GM19467 (cell line): Measurements from ENCODE around the gene BCL2L12.
"Not testable (repeated sequence)": the region's sequence is repeated elsewhere in the genome, so short reads cannot be mapped to it uniquely, and the experiment has no call there.

Experiments used
- ATAC-seq: cut with Tn5 transposase; IDR thresholded peaks from one replicate; pipeline ENCODE4 v1.9.1; 2021; ENCODE audit warnings: mild to moderate bottlenecking, moderate library complexity; ENCODE audit not compliant: unreplicated experiment

BCL2L12 gene

GRCh38 chr19:49704888-49705642, 39.3 kb downstream of the BCL2L12 start:
- ATAC-seq, result no peak

DNA sequence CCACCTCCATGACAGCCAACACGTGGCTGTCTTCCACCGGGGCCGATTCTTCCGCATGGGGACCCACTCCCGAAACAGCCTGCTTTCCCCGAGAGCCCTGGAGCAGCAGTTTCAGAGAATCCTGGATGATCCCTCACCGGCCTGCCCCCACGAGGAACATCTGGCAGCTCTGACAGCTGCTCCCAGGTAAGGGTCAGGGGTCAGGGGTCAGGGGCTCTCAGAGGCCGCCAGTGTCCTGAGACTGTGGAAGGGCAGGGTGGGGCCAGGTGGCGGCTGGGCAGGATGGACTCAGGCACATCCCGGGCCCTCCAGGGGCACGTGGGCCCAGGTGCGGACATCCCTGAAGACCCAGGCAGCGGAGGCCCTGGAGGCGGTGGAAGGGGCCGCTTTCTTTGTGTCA, 40.2 kb downstream of the BCL2L12 start:
- no peak for ATAC-seq

GRCh38 chr19:49710372-49710951, 44.7 kb downstream of the BCL2L12 start:
- ATAC-seq, result no peak

DNA sequence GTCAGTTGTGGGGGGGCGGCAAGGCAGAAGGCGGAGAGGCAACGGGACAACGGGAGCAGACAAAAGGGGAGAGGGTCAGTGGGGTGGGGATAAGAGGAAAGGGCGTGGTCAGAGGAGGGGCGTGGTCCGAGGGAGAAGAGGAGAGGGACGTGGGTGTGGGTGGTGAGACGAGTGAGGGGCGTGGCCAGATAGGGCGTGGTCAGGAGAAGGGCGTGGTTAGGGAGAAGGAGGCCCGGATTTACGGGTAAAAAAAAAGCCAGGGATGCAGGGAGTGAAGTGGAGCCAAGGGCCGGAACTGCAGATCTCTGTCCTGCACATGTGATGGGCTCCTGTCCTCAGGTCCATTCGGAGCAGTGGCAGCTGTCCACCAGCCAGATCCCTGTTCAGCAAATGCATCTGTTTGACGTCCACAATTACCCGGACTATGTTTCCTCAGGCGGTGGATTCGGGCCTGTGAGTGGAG, 46.7 kb downstream of the BCL2L12 start:
- ATAC-seq, result no peak

DNA sequence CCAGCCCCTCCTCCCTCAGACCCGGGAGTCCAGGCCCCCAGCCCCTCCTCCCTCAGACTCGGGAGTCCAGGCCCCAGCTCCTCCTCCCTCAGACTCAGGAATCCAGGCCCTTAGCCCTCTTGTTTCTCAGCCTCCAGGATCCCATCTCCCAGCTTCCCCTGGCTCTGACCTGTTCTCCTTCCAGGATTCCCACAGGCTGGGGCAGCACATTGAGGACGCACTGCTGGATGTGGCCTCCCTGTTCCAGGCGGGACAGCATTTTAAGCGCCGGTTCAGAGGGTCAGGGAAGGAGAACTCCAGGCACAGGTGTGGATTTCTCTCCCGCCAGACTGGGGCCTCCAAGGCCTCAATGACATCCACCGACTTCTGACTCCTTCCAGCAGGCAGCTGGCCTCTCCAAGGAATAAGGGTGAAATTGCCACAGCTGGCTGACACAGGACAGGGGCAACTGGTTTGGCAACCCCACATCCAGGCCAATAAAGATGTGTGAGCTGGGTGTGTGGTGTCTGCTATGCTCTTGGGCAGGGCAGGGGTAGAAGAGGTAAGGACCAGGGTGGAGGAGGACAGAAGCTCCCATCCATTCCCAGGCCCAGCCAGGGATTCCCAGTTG, 47.6 kb downstream of the BCL2L12 start:
- ATAC-seq, result no peak

- no peak for ATAC-seq
These were observed 50.4 kb downstream of the BCL2L12 start for GRCh38 chr19:49716154-49716553.

DNA sequence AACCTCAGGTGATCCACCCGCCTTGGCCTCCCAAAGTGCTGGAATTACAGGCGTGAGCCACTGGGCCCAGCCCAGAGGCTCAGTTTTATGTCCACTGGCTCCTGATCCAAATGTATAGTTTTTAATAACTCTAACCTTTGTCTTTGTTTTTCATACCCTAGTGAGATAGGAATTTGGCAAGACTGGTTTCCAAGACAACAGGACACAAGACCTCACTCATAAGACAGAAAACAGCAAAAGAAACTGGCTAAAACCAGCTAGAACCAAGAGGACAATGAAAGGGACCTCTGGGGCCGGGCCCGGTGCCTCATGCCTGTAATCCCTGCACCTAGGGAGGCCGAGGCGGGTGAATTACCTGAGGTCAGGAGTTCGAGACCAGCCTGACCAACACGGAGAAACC, 52.8 kb downstream of the BCL2L12 start:
- no peak for ATAC-seq

DNA sequence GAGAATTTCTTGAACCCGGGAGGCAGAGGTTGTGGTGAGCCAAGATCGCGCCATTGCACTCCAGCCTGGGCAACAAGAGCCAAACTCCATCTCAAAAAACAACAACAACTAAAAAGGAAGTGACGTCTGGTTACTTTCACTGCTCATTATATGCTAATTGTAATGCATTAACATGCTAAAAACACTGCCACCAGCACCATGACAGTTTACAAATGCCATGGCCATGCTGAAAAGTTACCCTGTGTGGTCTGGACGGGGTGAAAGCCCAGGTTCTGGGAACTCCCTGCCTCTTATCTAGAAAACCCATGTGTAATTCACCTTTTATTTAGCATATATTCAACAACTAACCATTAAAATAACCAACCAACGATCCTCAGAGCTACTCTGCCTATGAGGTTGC, 53.3 kb downstream of the BCL2L12 start:
- no peak for ATAC-seq

DNA sequence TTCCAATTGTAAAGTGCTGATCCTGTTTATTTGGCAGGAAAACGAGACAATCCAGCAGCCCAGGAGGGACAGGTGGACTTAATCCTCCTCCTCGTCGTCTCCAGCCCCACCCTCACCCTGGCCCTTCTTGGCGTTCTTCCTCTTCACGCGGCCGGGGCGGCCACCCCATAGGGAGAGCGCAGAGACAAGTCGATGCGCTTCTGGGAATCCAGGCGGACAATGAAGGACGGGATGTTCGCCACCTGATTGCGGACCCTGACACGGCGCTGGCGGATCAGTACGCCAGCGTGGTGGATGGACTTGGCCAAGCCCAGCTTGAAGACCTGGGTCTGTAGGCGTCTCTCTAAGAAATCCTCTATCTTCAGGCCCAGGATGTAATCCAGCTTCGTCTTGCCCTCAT, 53.7 kb downstream of the BCL2L12 start:
- ATAC-seq, result not testable (repeated sequence)
